Measurements from ENCODE around the gene RFLNA.
"Not testable (repeated sequence)": the region's sequence is repeated elsewhere in the genome, so short reads cannot be mapped to it uniquely, and the experiment has no call there.

GRCh38 chr12:124300657-124301056 lies 5.8 kb downstream of the RFLNA start:
- TF ChIP-seq CTCF, POLR2A, POLR2AphosphoS5, EP300 (IDR thresholded peaks at IDR 0.05): not testable (repeated sequence)
